Esophagus muscularis mucosa (tissue), 4 donors: ENCODE measurements around the gene CHD3. TPM values are rescaled to one million over a fixed set of nuclear protein-coding genes. Genes with fewer than 3 reads are reported as not detected.

Source experiments
- DNase-seq: peaks from one replicate; pipeline ENCODE4 v3.0.0-alpha.2; 2017; ENCODE audit errors: extremely low spot score
- H3K27ac ChIP-seq, 4 donors: fragments of 200-600 bp; sonication (generic); replicated peaks in 1 of 4; 1 replicate in 3 of 4; 2 replicates in 1 of 4; pipeline ENCODE4 v1.5.1; 2016 to 2019; ENCODE audit warnings: mild to moderate bottlenecking in 1 of 4
- H3K27me3 ChIP-seq, 4 donors: fragments of 200-600 bp; sonication (generic); one replicate each; pipeline versions ENCODE4 v1.5.1 to v1.6.0; 2016 to 2019
- H3K36me3 ChIP-seq, 4 donors: fragments of 200-600 bp; sonication (generic); one replicate each; pipeline ENCODE4 v1.5.1; 2016 to 2019
- H3K4me1 ChIP-seq, 4 donors: fragments of 200-600 bp; sonication (generic); one replicate each; pipeline ENCODE4 v1.5.1; 2016 to 2019
- H3K4me3 ChIP-seq, 4 donors: fragments of 200-600 bp; sonication (generic); 1 replicate in 2 of 4; 2 replicates in 2 of 4; pipeline ENCODE4 v1.5.1; 2016 to 2019; ENCODE audit warnings: mild to moderate bottlenecking in 4 of 4, moderate library complexity in 1 of 4
- H3K9me3 ChIP-seq, 4 donors: fragments of 200-600 bp; sonication (generic); 1 replicate in 3 of 4; 2 replicates in 1 of 4; pipeline ENCODE4 v1.5.1; 2016 to 2019
- EP300 ChIP-seq: sonication (generic); formaldehyde crosslinking; IDR thresholded peaks from one replicate; pipeline ENCODE4 v1.6.1; 2017; ENCODE audit warnings: antibody characterized with exemption
- POLR2A ChIP-seq: fragments of 450-650 bp; IDR thresholded peaks from one replicate; pipeline ENCODE4 v1.6.1; 2017; ENCODE audit warnings: antibody characterized with exemption, moderate library complexity, mild to moderate bottlenecking, low read depth
- POLR2AphosphoS5 ChIP-seq, 2 donors: sonication (generic); formaldehyde crosslinking; IDR thresholded peaks; one replicate each; pipeline ENCODE4 v1.6.1; 2017; ENCODE audit warnings: antibody characterized with exemption in 2 of 2
- WGBS: methylation state at CpG from one replicate; pipeline ENCODE4 v1.1.5; 2018; 5-methylcytosine and 5-hydroxymethylcytosine counted together
- intact Hi-C: fragments of 100-400 bp; cut with DNase I; formaldehyde crosslinking; loops from one replicate; pipeline ENCODE4 v1.15.1; 2023
- total RNA-seq, 4 donors: library from RNA; depleted of rRNA; stranded (reverse); fragments of >200 nt; gene quantifications; one replicate each; pipeline versions ENCODE4 v1.1.0 to v1.2.1, GENCODE V29; 2016
- TF ChIP-seq, protein P1 (sequence below), 3 experiments: fragments of 200-600 bp in 2 of 3; fragments of 450-650 bp in 1 of 3; sonication (generic) in 2 of 3; IDR thresholded peaks; one replicate each; pipeline ENCODE4 v1.5.1; 2017 to 2019; ENCODE audit warnings: antibody characterized with exemption in 3 of 3, mild to moderate bottlenecking in 2 of 3, moderate library complexity in 1 of 3

The CHD3 gene
- total RNA-seq, 4 donors from 2014 or later, result 82.7 to 139 (median 111) TPM

DNA sequence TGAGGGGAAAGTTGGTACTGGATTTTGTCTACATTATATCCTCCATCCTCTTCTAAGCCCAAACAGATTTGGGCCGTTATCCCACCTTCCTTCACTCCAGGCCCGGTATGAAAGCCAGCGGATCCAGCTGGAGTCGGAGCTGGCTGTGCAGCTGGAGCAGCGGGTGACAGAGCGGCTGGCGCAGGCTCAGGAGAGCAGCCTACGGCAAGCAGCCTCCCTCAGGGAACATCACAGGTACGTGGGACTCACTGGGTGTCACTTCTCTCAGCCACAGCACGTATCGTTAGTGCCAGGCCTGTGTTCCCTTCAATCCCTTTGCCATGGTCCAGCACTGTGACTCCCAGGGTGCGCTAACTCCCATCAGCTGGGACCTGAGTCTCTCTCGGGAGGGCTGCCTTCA lies 54.7 kb downstream of the CHD3 start:
- intact Hi-C loops, result no loop called here

DNA sequence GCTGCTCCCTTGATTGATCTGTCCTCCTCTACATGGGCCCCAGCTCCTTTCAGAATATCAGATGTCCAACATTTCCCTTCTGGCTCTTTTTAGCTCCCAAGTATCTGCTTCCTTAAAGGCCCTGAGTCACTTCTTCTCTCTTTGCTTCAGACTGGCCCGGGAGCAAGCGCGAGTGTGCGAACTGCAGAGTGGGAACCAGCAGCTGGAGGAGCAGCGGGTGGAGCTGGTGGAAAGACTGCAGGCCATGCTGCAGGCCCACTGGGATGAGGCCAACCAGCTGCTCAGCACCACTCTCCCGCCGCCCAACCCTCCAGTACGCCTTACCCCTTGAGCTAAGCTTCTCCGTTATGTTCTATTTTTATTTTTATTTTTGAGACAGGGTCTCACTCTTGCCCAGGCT lies 55.7 kb downstream of the CHD3 start:
- TF ChIP-seq POLR2AphosphoS5 (IDR thresholded peaks at IDR 0.05) (no peak), POLR2A (no peak), EP300 (no peak)
- TF ChIP-seq, protein P1, sequence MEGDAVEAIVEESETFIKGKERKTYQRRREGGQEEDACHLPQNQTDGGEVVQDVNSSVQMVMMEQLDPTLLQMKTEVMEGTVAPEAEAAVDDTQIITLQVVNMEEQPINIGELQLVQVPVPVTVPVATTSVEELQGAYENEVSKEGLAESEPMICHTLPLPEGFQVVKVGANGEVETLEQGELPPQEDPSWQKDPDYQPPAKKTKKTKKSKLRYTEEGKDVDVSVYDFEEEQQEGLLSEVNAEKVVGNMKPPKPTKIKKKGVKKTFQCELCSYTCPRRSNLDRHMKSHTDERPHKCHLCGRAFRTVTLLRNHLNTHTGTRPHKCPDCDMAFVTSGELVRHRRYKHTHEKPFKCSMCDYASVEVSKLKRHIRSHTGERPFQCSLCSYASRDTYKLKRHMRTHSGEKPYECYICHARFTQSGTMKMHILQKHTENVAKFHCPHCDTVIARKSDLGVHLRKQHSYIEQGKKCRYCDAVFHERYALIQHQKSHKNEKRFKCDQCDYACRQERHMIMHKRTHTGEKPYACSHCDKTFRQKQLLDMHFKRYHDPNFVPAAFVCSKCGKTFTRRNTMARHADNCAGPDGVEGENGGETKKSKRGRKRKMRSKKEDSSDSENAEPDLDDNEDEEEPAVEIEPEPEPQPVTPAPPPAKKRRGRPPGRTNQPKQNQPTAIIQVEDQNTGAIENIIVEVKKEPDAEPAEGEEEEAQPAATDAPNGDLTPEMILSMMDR (IDR thresholded peaks at IDR 0.05), result no peak
- WGBS, result 95% methylated on average over 9 of the region's 9 CpGs
- no peaks in the 10 kb centered on the region for H3K4me1 ChIP-seq
- H3K4me3 ChIP-seq, result no peak overlapping the region
- H3K9me3 ChIP-seq, result no peaks in the 10 kb centered on the region
- no peak overlapping the region for H3K27ac ChIP-seq
- H3K36me3 ChIP-seq, result peaks cover 69 to 95% (median 89%) of the 10 kb centered on the region in 4 donors
- H3K27me3 ChIP-seq, result no peaks in the 10 kb centered on the region
- intact Hi-C loops, result no loop called here
- DNase-seq, result no peak

More for the DNA sequence above, 54.7 kb downstream of the CHD3 start:
- peaks cover 67 to 95% (median 88%) of the 10 kb centered on the region in 4 donors for H3K36me3 ChIP-seq
- no peak for TF ChIP-seq POLR2A
- TF ChIP-seq POLR2AphosphoS5 (IDR thresholded peaks at IDR 0.05), result no peak
- no peak for TF ChIP-seq EP300
- H3K27me3 ChIP-seq, result no peaks in the 10 kb centered on the region
- H3K27ac ChIP-seq, result no peak overlapping the region
- WGBS, result 90% methylated on average over 12 of the region's 13 CpGs
- no peaks in the 10 kb centered on the region for H3K9me3 ChIP-seq
- H3K4me3 ChIP-seq, result no peak overlapping the region
- H3K4me1 ChIP-seq, result no peaks in the 10 kb centered on the region
- no peak for DNase-seq

DNA sequence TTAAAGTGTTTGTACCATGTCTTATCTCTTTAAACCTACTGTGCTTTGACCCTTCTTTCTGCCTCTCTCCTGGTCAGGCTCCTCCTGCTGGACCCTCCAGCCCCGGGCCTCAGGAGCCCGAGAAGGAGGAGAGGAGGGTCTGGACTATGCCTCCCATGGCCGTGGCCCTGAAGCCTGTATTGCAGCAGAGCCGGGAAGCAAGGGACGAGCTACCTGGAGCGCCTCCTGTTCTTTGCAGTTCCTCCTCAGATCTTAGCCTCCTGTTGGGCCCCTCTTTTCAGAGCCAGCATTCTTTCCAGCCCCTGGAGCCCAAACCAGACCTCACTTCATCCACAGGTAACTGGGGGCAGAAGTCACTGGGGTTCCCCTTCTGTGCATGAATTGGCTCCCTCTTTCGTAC lies 57.1 kb downstream of the CHD3 start:
- WGBS, result 86% methylated on average over 7 of the region's 7 CpGs
- H3K36me3 ChIP-seq, result peaks cover 62 to 85% (median 80%) of the 10 kb centered on the region in 4 donors
- TF ChIP-seq POLR2AphosphoS5 (IDR thresholded peaks at IDR 0.05), result no peak
- no peak for TF ChIP-seq EP300
- no peak for TF ChIP-seq POLR2A
- TF ChIP-seq, protein P1 (IDR thresholded peaks at IDR 0.05), result no peak
- H3K9me3 ChIP-seq, result no peaks in the 10 kb centered on the region
- intact Hi-C loops, result no loop called here
- no peak overlapping the region for H3K27ac ChIP-seq
- H3K27me3 ChIP-seq, result no peaks in the 10 kb centered on the region
- no peak for DNase-seq
- no peak overlapping the region for H3K4me3 ChIP-seq
- H3K4me1 ChIP-seq, result no peaks in the 10 kb centered on the region

DNA sequence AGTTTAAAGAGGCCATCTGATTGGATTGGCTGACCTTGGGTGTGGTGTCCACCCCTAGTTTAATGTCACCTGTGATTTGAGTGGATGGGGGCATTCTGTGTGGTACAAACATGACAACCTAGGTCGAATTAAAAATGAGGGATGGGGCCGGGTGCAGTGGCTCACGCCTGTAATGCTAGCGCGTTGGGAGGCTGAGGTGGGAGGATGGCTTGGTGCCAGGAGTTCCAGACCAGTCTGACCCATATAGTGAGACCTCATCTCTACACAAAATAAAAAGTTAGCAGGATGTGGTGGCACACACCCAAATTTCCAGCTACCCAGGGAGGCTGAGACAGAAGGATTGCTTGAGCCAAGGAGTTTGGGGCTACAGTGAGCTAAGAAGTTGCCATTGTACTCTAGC lies 57.9 kb downstream of the CHD3 start:
- intact Hi-C loops, result no loop called here
- WGBS, result 71% methylated on average over 5 of the region's 5 CpGs

DNA sequence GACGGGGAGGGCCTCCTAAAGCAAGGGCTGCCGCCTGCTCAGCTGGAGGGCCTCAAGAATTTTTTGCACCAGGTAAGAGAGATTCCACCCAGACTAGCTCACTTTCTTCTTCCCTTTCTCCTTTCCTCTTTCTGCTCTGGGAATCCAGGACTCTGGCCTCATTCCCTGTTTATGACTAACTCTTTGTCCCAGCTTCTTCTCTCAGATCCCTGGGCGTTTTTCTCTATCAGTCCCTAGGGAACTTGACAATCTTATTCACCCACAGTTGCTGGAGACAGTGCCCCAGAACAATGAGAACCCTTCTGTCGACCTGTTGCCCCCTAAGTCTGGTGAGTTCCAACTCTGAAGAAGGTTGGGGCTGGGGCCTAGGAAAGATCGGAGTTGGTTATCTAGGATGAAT lies 59.1 kb downstream of the CHD3 start:
- DNase-seq, result no peak
- intact Hi-C loops, result no loop called here
- Histone ChIP-seq H3K27me3 (no peaks in the 10 kb centered on the region), H3K27ac (no peak overlapping the region), H3K9me3 (no peaks in the 10 kb centered on the region), H3K4me3 (no peak overlapping the region), H3K36me3 (peaks cover 51 to 67% (median 65%) of the 10 kb centered on the region in 4 donors), H3K4me1 (peaks cover 0 to 19% (median 11%) of the 10 kb centered on the region in 4 donors)
- TF ChIP-seq, protein P1 (IDR thresholded peaks at IDR 0.05), result no peak
- TF ChIP-seq POLR2A, result no peak
- TF ChIP-seq POLR2AphosphoS5 (IDR thresholded peaks at IDR 0.05), result no peak
- no peak for TF ChIP-seq EP300
- 90% methylated on average over 5 of the region's 5 CpGs for WGBS

More for the DNA sequence above, 57.9 kb downstream of the CHD3 start:
- H3K27ac ChIP-seq, result no peak overlapping the region
- DNase-seq, result no peak
- H3K9me3 ChIP-seq, result no peaks in the 10 kb centered on the region
- TF ChIP-seq, protein P1 (IDR thresholded peaks at IDR 0.05), result no peak
- TF ChIP-seq POLR2A, result no peak
- TF ChIP-seq EP300, result no peak
- TF ChIP-seq POLR2AphosphoS5 (IDR thresholded peaks at IDR 0.05), result no peak
- no peaks in the 10 kb centered on the region for H3K27me3 ChIP-seq
- peaks cover 56 to 77% (median 73%) of the 10 kb centered on the region in 4 donors for H3K36me3 ChIP-seq
- H3K4me1 ChIP-seq, result peaks cover 0 to 7% (median 1%) of the 10 kb centered on the region in 4 donors
- no peak overlapping the region for H3K4me3 ChIP-seq
